ENCODE measurements around the gene CCL20. TPM values are rescaled to one million over a fixed set of nuclear protein-coding genes. Genes with fewer than 3 reads are reported as not detected.
A peak's percentile ranks its signal among the peaks of the same experiment; 100 is the strongest.

Gene CCL20
- total RNA-seq, 2 experiments from 2014 or later = 5.3 to 7.5 TPM

GRCh38 chr2:227822416-227823003, 8.9 kb downstream of the CCL20 start:
- intact Hi-C loops (cut with micrococcal nuclease) = no loop called here
- no peak for DNase-seq
- peaks cover 6% of the 10 kb centered on the region for H3K27me3 Mint-ChIP-seq
- no peak overlapping the region for H3K4me3 Mint-ChIP-seq
- ATAC-seq = no peak
- no peak for TF ChIP-seq CTCF (IDR thresholded peaks at IDR 0.05)
- H3K4me1 Mint-ChIP-seq (ENCODE audit: low read depth) = peaks cover 17% of the 10 kb centered on the region
- H3K36me3 Mint-ChIP-seq (ENCODE audit: low read depth) = no peaks in the 10 kb centered on the region
- H3K27ac Mint-ChIP-seq = no peak overlapping the region
- H3K9me3 Mint-ChIP-seq = no peaks in the 10 kb centered on the region
- CTCF ChIA-PET = no interaction called here
- POLR2A ChIA-PET = no interaction called here

GRCh38 chr2:227823922-227824321, 10.3 kb downstream of the CCL20 start:
- ATAC-seq (no peak), DNase-seq (no peak)
- peaks cover 3% of the 10 kb centered on the region for H3K4me1 Mint-ChIP-seq (ENCODE audit: low read depth)
- ChIA-PET POLR2A (no interaction called here), CTCF (no interaction called here)
- H3K27me3 Mint-ChIP-seq = peaks cover 6% of the 10 kb centered on the region
- H3K4me3 Mint-ChIP-seq = no peak overlapping the region
- no peak for TF ChIP-seq CTCF (IDR thresholded peaks at IDR 0.05)
- H3K27ac Mint-ChIP-seq = no peak overlapping the region
- H3K9me3 Mint-ChIP-seq = no peaks in the 10 kb centered on the region
- no peaks in the 10 kb centered on the region for H3K36me3 Mint-ChIP-seq (ENCODE audit: low read depth)
- intact Hi-C loops (cut with micrococcal nuclease) = no loop called here

- TF ChIP-seq CTCF (IDR thresholded peaks at IDR 0.05) = no peak
- Mint-ChIP-seq H3K4me1 (ENCODE audit: low read depth) (peaks cover 3% of the 10 kb centered on the region), H3K4me3 (no peak overlapping the region), H3K9me3 (no peaks in the 10 kb centered on the region), H3K36me3 (ENCODE audit: low read depth) (no peaks in the 10 kb centered on the region), H3K27ac (no peak overlapping the region), H3K27me3 (peaks cover 6% of the 10 kb centered on the region)
- ATAC-seq = no peak
- ChIA-PET CTCF (no interaction called here), POLR2A (no interaction called here)
- DNase-seq = no peak
- intact Hi-C loops (cut with micrococcal nuclease) = no loop called here
These were observed 11.1 kb downstream of the CCL20 start for GRCh38 chr2:227824711-227825110.

GRCh38 chr2:227826019-227826521, 12.4 kb downstream of the CCL20 start:
- Mint-ChIP-seq H3K4me1 (ENCODE audit: low read depth) (peaks cover 3% of the 10 kb centered on the region), H3K27ac (peak overlapping the region; percentile 28), H3K4me3 (no peak overlapping the region), H3K36me3 (ENCODE audit: low read depth) (no peaks in the 10 kb centered on the region), H3K9me3 (no peaks in the 10 kb centered on the region), H3K27me3 (peaks cover 6% of the 10 kb centered on the region)
- ATAC-seq = peak; percentile 49
- intact Hi-C loops (cut with micrococcal nuclease) = no loop called here
- no peak for TF ChIP-seq CTCF (IDR thresholded peaks at IDR 0.05)
- POLR2A ChIA-PET = no interaction called here
- CTCF ChIA-PET = no interaction called here
- DNase-seq = peak; percentile 14

GRCh38 chr2:227826563-227826962, 12.9 kb downstream of the CCL20 start:
- CTCF ChIA-PET = no interaction called here
- ATAC-seq (no peak), DNase-seq (no peak)
- Mint-ChIP-seq H3K9me3 (no peaks in the 10 kb centered on the region), H3K27me3 (peaks cover 5% of the 10 kb centered on the region), H3K4me3 (no peak overlapping the region), H3K4me1 (ENCODE audit: low read depth) (peaks cover 3% of the 10 kb centered on the region), H3K27ac (peak overlapping the region; percentile 28), H3K36me3 (ENCODE audit: low read depth) (no peaks in the 10 kb centered on the region)
- POLR2A ChIA-PET = no interaction called here
- TF ChIP-seq CTCF (IDR thresholded peaks at IDR 0.05) = no peak
- intact Hi-C loops (cut with micrococcal nuclease) = no loop called here

Data from activated CD8-positive, alpha-beta T cell treated with anti-CD3 and anti-CD28 coated beads for 36 hours (primary cell).